Liver (tissue), 9 donors: ENCODE results near the gene MIGA1. TPM values are rescaled to one million over a fixed set of nuclear protein-coding genes. Genes with fewer than 3 reads are reported as not detected.

Experiments
- DNase-seq: peaks from one replicate; pipeline ENCODE4 v3.0.0-alpha.2; 2017; ENCODE audit warnings: low spot score
- H3K27ac ChIP-seq, 2 donors: one replicate each; pipeline ENCODE4 v1.7.0; 2013; ENCODE audit warnings: inconsistent platforms in 2 of 2, low read length in 2 of 2, control low read depth in 1 of 2, low read depth in 1 of 2, mild to moderate bottlenecking in 1 of 2
- H3K27me3 ChIP-seq, 4 donors: one replicate each; pipeline versions ENCODE4 v1.6.1 to v1.7.0; 2013; ENCODE audit warnings: low read length in 3 of 4, inconsistent platforms in 1 of 4, mild to moderate bottlenecking in 1 of 4, moderate library complexity in 1 of 4; ENCODE audit not compliant: control insufficient read depth in 4 of 4, insufficient read depth in 4 of 4
- H3K36me3 ChIP-seq, 4 donors: one replicate each; pipeline versions ENCODE4 v1.6.1 to v1.7.0; 2013; ENCODE audit warnings: low read length in 3 of 4, mild to moderate bottlenecking in 3 of 4, low read depth in 1 of 4, moderate library complexity in 1 of 4; ENCODE audit not compliant: control insufficient read depth in 4 of 4, insufficient read depth in 3 of 4
- H3K4me1 ChIP-seq, 4 donors: one replicate each; pipeline versions ENCODE4 v1.6.1 to v1.7.0; 2013; ENCODE audit warnings: low read length in 3 of 4, mild to moderate bottlenecking in 3 of 4, moderate library complexity in 1 of 4; ENCODE audit not compliant: control insufficient read depth in 4 of 4, insufficient read depth in 4 of 4
- H3K4me3 ChIP-seq, 3 donors: one replicate each; pipeline versions ENCODE4 v1.6.1 to v1.7.0; 2013; ENCODE audit warnings: low read length in 3 of 3, control low read depth in 1 of 3, low read depth in 1 of 3, mild to moderate bottlenecking in 1 of 3
- H3K9ac ChIP-seq, 2 donors: one replicate each; pipeline ENCODE4 v1.7.0; 2013; ENCODE audit warnings: low read length in 2 of 2, mild to moderate bottlenecking in 2 of 2, moderate library complexity in 2 of 2, control low read depth in 1 of 2, low read depth in 1 of 2
- H3K9me3 ChIP-seq, 4 donors: one replicate each; pipeline versions ENCODE4 v1.6.1 to v1.7.0; 2013; ENCODE audit warnings: low read length in 3 of 4; ENCODE audit not compliant: control insufficient read depth in 4 of 4
- ATF3 ChIP-seq: IDR thresholded peaks from 2 replicates; pipeline ENCODE4 v1.6.1; 2016; ENCODE audit warnings: antibody characterized with exemption
- EGR1 ChIP-seq, 2 donors: IDR thresholded peaks; 2 replicates each; pipeline ENCODE4 v1.6.1; 2016 to 2018; ENCODE audit warnings: antibody characterized with exemption in 2 of 2, low read depth in 2 of 2
- FOXA2 ChIP-seq: IDR thresholded peaks from 2 replicates; pipeline ENCODE4 v1.6.1; 2016; ENCODE audit warnings: antibody characterized with exemption
- GABPA ChIP-seq, 2 donors: IDR thresholded peaks in 1 of 2; conservative IDR thresholded peaks in 1 of 2; 2 replicates each; pipeline ENCODE4 v1.6.1; 2016; ENCODE audit warnings: antibody characterized with exemption in 2 of 2, mild to moderate bottlenecking in 1 of 2, moderate library complexity in 1 of 2
- HNF4G ChIP-seq: IDR thresholded peaks from 2 replicates; pipeline ENCODE4 v1.6.1; 2016; ENCODE audit warnings: antibody characterized with exemption
- NR2F2 ChIP-seq: IDR thresholded peaks from 2 replicates; pipeline ENCODE4 v1.6.1; 2016; ENCODE audit warnings: antibody characterized with exemption
- RAD21 ChIP-seq, 2 donors: IDR thresholded peaks; 2 replicates each; pipeline ENCODE4 v1.6.1; 2016; ENCODE audit warnings: antibody characterized with exemption in 2 of 2, mild to moderate bottlenecking in 2 of 2
- SP1 ChIP-seq: IDR thresholded peaks from 2 replicates; pipeline ENCODE4 v1.6.1; 2018; ENCODE audit warnings: antibody characterized with exemption, mild to moderate bottlenecking
- TAF1 ChIP-seq: conservative IDR thresholded peaks from 2 replicates; pipeline ENCODE4 v1.6.1; 2016; ENCODE audit warnings: antibody characterized with exemption, mild to moderate bottlenecking
- YY1 ChIP-seq: IDR thresholded peaks from 2 replicates; pipeline ENCODE4 v1.6.1; 2016; ENCODE audit warnings: antibody characterized with exemption, mild to moderate bottlenecking
- WGBS: extraction: QIAGEN DNeasy Blood & Tissue Kit; methylation state at CpG from one replicate; pipeline ENCODE4 v1.1.7; 2013; 5-methylcytosine and 5-hydroxymethylcytosine counted together
- polyA plus RNA-seq, 2 donors: library from polyadenylated mRNA; stranded (reverse) in 1 of 2; unstranded in 1 of 2; fragments of 200-250 nt in 1 of 2; fragments of >200 nt in 1 of 2; fragmentation: Nextera tagmentation in 1 of 2; extraction: Ambion mirVana in 1 of 2; gene quantifications; one replicate each; pipeline versions ENCODE4 v1.2.1 to v1.2.3, GENCODE V29; 2013 to 2015
- total RNA-seq, 2 donors: library from RNA; depleted of rRNA; stranded (reverse); fragments of >200 nt; gene quantifications; one replicate each; pipeline ENCODE4 v1.2.3, GENCODE V29; 2014
- TF ChIP-seq, protein P1 (sequence below): IDR thresholded peaks from 2 replicates; pipeline ENCODE4 v1.6.1; 2016; ENCODE audit warnings: antibody characterized with exemption
- TF ChIP-seq, protein P2 (sequence below): IDR thresholded peaks from 2 replicates; pipeline ENCODE4 v1.6.1; 2016; ENCODE audit warnings: antibody characterized with exemption, mild to moderate bottlenecking
- TF ChIP-seq, protein P3 (sequence below): IDR thresholded peaks from 2 replicates; pipeline ENCODE4 v1.6.1; 2016; ENCODE audit warnings: antibody characterized with exemption
- donor health status: healthy.
- donor health status: healthy.
- donor health status: healthy.
- donor health status: healthy.
- donor health status: healthy.

MIGA1 gene
- total and polyA plus RNA-seq, 4 donors, result 3.5 to 8.0 (median 6.2) TPM

DNA sequence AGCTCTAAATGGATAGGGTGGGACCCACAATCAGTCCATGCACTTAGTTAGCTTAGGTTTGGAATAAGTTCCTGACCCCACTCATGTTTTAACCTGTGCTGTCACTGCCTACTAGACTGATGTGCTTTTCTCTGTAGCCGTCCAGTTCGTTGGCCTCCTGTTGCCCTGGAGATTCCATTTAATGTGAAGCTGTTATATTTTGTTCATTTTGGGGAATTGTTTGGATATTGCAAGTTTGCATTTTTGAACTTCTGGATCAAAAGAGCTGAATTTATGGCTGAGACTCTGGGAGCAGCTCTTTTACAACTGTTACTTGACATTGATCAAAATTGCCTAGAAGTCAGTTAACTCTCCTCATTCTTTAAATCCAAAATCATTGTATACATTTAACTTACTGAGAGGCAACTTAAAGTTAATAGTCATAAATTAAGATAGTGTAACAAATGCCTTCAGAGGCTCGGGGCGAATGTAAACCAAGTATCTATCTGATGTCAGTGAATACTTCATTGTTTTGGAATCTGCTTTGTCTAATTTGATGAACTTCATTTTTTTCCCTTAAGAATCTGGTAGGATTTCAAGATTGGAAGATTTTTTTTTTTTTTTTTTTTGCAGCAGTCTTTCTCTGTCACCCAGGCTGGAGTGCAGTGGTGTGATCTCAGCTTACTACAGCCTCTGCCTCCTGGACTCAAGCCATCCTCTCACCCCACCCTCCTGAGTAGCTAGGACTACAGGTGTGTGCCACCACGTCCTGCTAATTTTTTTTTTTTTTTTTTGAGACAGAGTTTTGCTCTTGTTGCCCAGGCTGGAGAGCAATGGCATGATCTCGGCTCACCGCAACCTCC lies 38.1 kb downstream of the MIGA1 start:
- 92% methylated on average over 7 of the region's 7 CpGs for WGBS
- Histone ChIP-seq H3K4me3 (no peak overlapping the region), H3K36me3 (peaks cover 2 to 21% (median 12%) of the 10 kb centered on the region in 4 donors), H3K4me1 (no peaks in the 10 kb centered on the region), H3K9me3 (no peaks in the 10 kb centered on the region), H3K27me3 (no peaks in the 10 kb centered on the region), H3K27ac (no peak overlapping the region), H3K9ac (no peak overlapping the region)
- TF ChIP-seq ATF3 (no peak), HNF4G (no peak), FOXA2 (no peak), EGR1 (IDR thresholded peaks at IDR 0.05; ENCODE audit: low read depth in 2 of 2) (no peak), SP1 (no peak), YY1 (no peak), NR2F2 (no peak), TAF1 (no peak), GABPA (IDR thresholded peaks at IDR 0.05 in 1 of 2, conservative IDR thresholded peaks at IDR 0.05 in 1 of 2) (no peak), RAD21 (IDR thresholded peaks at IDR 0.05) (no peak)
- TF ChIP-seq, protein P1, sequence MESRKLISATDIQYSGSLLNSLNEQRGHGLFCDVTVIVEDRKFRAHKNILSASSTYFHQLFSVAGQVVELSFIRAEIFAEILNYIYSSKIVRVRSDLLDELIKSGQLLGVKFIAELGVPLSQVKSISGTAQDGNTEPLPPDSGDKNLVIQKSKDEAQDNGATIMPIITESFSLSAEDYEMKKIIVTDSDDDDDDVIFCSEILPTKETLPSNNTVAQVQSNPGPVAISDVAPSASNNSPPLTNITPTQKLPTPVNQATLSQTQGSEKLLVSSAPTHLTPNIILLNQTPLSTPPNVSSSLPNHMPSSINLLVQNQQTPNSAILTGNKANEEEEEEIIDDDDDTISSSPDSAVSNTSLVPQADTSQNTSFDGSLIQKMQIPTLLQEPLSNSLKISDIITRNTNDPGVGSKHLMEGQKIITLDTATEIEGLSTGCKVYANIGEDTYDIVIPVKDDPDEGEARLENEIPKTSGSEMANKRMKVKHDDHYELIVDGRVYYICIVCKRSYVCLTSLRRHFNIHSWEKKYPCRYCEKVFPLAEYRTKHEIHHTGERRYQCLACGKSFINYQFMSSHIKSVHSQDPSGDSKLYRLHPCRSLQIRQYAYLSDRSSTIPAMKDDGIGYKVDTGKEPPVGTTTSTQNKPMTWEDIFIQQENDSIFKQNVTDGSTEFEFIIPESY, result no peak
- TF ChIP-seq, protein P2, sequence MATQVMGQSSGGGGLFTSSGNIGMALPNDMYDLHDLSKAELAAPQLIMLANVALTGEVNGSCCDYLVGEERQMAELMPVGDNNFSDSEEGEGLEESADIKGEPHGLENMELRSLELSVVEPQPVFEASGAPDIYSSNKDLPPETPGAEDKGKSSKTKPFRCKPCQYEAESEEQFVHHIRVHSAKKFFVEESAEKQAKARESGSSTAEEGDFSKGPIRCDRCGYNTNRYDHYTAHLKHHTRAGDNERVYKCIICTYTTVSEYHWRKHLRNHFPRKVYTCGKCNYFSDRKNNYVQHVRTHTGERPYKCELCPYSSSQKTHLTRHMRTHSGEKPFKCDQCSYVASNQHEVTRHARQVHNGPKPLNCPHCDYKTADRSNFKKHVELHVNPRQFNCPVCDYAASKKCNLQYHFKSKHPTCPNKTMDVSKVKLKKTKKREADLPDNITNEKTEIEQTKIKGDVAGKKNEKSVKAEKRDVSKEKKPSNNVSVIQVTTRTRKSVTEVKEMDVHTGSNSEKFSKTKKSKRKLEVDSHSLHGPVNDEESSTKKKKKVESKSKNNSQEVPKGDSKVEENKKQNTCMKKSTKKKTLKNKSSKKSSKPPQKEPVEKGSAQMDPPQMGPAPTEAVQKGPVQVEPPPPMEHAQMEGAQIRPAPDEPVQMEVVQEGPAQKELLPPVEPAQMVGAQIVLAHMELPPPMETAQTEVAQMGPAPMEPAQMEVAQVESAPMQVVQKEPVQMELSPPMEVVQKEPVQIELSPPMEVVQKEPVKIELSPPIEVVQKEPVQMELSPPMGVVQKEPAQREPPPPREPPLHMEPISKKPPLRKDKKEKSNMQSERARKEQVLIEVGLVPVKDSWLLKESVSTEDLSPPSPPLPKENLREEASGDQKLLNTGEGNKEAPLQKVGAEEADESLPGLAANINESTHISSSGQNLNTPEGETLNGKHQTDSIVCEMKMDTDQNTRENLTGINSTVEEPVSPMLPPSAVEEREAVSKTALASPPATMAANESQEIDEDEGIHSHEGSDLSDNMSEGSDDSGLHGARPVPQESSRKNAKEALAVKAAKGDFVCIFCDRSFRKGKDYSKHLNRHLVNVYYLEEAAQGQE, result no peak
- TF ChIP-seq, protein P3, sequence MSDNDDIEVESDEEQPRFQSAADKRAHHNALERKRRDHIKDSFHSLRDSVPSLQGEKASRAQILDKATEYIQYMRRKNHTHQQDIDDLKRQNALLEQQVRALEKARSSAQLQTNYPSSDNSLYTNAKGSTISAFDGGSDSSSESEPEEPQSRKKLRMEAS, result no peak
- DNase-seq, result no peak

GRCh38 chr1:77820121-77820520 lies 40.7 kb downstream of the MIGA1 start:
- no peaks in the 10 kb centered on the region for H3K4me1 ChIP-seq
- TF ChIP-seq, protein P3, result no peak
- TF ChIP-seq EGR1 (IDR thresholded peaks at IDR 0.05; ENCODE audit: low read depth in 2 of 2), result no peak
- H3K27me3 ChIP-seq, result no peaks in the 10 kb centered on the region
- no peak overlapping the region for H3K4me3 ChIP-seq
- H3K36me3 ChIP-seq, result peaks cover 0 to 13% (median 8%) of the 10 kb centered on the region in 4 donors
- no peak overlapping the region for H3K27ac ChIP-seq
- 97% methylated on average over 1 of the region's 1 CpG for WGBS
- DNase-seq, result no peak
- H3K9ac ChIP-seq, result no peak overlapping the region
- no peaks in the 10 kb centered on the region for H3K9me3 ChIP-seq
